B cell (primary cell): ENCODE measurements around the gene LIF. TPM values are rescaled to one million over a fixed set of nuclear protein-coding genes. Genes with fewer than 3 reads are reported as not detected.

ENCODE experiments used
- ATAC-seq: fragments of 200-7000 bp; cut with Tn5 transposase; one replicate; pipeline ENCODE4 v1.10.0; 2021; ENCODE audit warnings: low read depth, mild to moderate bottlenecking, moderate number of reproducible peaks, moderate library complexity
- CTCF ChIA-PET: fragments of 350-600 bp; sonication (Branson Sonifier 250); formaldehyde crosslinking; loops from one replicate; lab custom pipeline; 2021; ENCODE audit warnings: antibody characterized with exemption, inconsistent platforms; lab: Charles Lee
- POLR2A ChIA-PET: fragments of 350-600 bp; sonication (Branson Sonifier 250); formaldehyde crosslinking; loops from one replicate; lab custom pipeline; 2021; ENCODE audit warnings: antibody characterized with exemption; lab: Charles Lee
- DNase-seq: peaks from one replicate; pipeline ENCODE4 v3.0.0; 2013
- H2AFZ ChIP-seq: 2 replicates; pipeline ENCODE4 v1.6.1; 2012; ENCODE audit warnings: mild to moderate bottlenecking, low read depth, low read length; ENCODE audit not compliant: insufficient read depth, poor library complexity, severe bottlenecking
- H3K27ac ChIP-seq, 2 donors: 1 replicate in 1 of 2; 2 replicates in 1 of 2; pipeline ENCODE4 v1.5.1; 2012 to 2013; ENCODE audit warnings: low read length in 2 of 2, mild to moderate bottlenecking in 2 of 2, moderate library complexity in 1 of 2
- H3K27me3 ChIP-seq, 4 experiments: fragments of 200-600 bp in 1 of 4; sonication (generic) in 1 of 4; replicated peaks in 1 of 4; 1 replicate in 2 of 4; 2 replicates in 2 of 4; pipeline versions ENCODE4 v1.6.1 to v1.7.0; 2013 to 2016; ENCODE audit warnings: low read length in 3 of 4, mild to moderate bottlenecking in 2 of 4, mixed read lengths in 1 of 4, moderate library complexity in 1 of 4; ENCODE audit not compliant: insufficient read depth in 4 of 4, control insufficient read depth in 3 of 4; ENCODE audit errors: control extremely low read depth in 1 of 4
- H3K36me3 ChIP-seq, 2 experiments: replicated peaks in 1 of 2; 1 replicate in 1 of 2; 2 replicates in 1 of 2; pipeline versions ENCODE4 v1.6.1 to v1.7.1; 2013; ENCODE audit warnings: low read length in 1 of 2; ENCODE audit not compliant: insufficient read depth in 2 of 2, control insufficient read depth in 1 of 2; ENCODE audit errors: control extremely low read depth in 1 of 2, extremely low read depth in 1 of 2
- H3K4me1 ChIP-seq, 2 donors: fragments of 200-600 bp in 1 of 2; sonication (generic) in 1 of 2; 1 replicate in 1 of 2; 2 replicates in 1 of 2; pipeline versions ENCODE4 v1.5.1 to v1.6.1; 2013 to 2017; ENCODE audit warnings: low read length in 2 of 2; ENCODE audit not compliant: control insufficient read depth in 2 of 2, insufficient read depth in 2 of 2
- H3K4me2 ChIP-seq: replicated peaks from 2 replicates; pipeline ENCODE3; 2012; ENCODE audit warnings: mild to moderate bottlenecking, low read depth, low read length; ENCODE audit not compliant: poor library complexity, severe bottlenecking
- H3K4me3 ChIP-seq, 5 experiments: fragments of 200-600 bp in 1 of 5; sonication (generic) in 1 of 5; 1 replicate in 3 of 5; 2 replicates in 2 of 5; pipeline versions ENCODE4 v1.5.1 to v1.7.0; 2011 to 2016; ENCODE audit warnings: low read length in 4 of 5, mild to moderate bottlenecking in 4 of 5, low read depth in 2 of 5, control low read depth in 1 of 5, moderate library complexity in 1 of 5; ENCODE audit not compliant: insufficient read depth in 1 of 5; ENCODE audit errors: control extremely low read depth in 1 of 5, extremely low read depth in 1 of 5
- H3K79me2 ChIP-seq: fragments of 200-600 bp; sonication (generic); one replicate; pipeline ENCODE4 v1.6.0; 2016; ENCODE audit warnings: low read length; ENCODE audit not compliant: control insufficient read depth, insufficient read depth
- H3K9ac ChIP-seq: fragments of 200-600 bp; sonication (generic); 2 replicates; pipeline ENCODE4 v1.6.1; 2017; ENCODE audit warnings: mild to moderate bottlenecking, low read length, moderate library complexity
- H3K9me3 ChIP-seq, 3 donors: one replicate each; pipeline versions ENCODE4 v1.6.1 to v1.7.1; 2013; ENCODE audit warnings: low read length in 2 of 3; ENCODE audit not compliant: control insufficient read depth in 2 of 3, insufficient read depth in 1 of 3; ENCODE audit errors: control extremely low read depth in 1 of 3
- H4K20me1 ChIP-seq: 2 replicates; pipeline ENCODE4 v1.6.0; 2012; ENCODE audit warnings: mild to moderate bottlenecking, low read length; ENCODE audit not compliant: insufficient read depth, control insufficient read depth, poor library complexity, severe bottlenecking
- H3K27ac Mint-ChIP-seq: one replicate; pipeline ENCODE4 v1.8.0; 2021; ENCODE audit warnings: mixed read lengths
- H3K27me3 Mint-ChIP-seq: one replicate; pipeline ENCODE4 v1.8.0; 2021; ENCODE audit warnings: mixed read lengths
- H3K4me1 Mint-ChIP-seq: one replicate; pipeline ENCODE4 v1.8.0; 2021; ENCODE audit warnings: mixed read lengths
- H3K4me3 Mint-ChIP-seq: one replicate; pipeline ENCODE4 v1.8.0; 2021; ENCODE audit warnings: mixed read lengths
- H3K9me3 Mint-ChIP-seq: one replicate; pipeline ENCODE4 v1.8.0; 2022; ENCODE audit warnings: mixed read lengths; ENCODE audit not compliant: insufficient read depth
- EZH2 ChIP-seq: IDR thresholded peaks from 2 replicates; pipeline ENCODE4 v1.6.1; 2012; ENCODE audit warnings: borderline replicate concordance, low read depth, mild to moderate bottlenecking, moderate library complexity, low read length; ENCODE audit not compliant: insufficient read depth, poor library complexity, severe bottlenecking
- WGBS: methylation state at CpG from one replicate; pipeline ENCODE4 v1.1.5; 2013; ENCODE audit warnings: missing lambda C conversion rate; ENCODE audit not compliant: insufficient coverage; 5-methylcytosine and 5-hydroxymethylcytosine counted together
- intact Hi-C: fragments of 100-400 bp; cut with micrococcal nuclease; formaldehyde crosslinking; loops from one replicate; pipeline ENCODE4 v1.10.0; 2022
- polyA plus RNA-seq: library from polyadenylated mRNA; depleted of rRNA; stranded (reverse); fragments of >200 nt; gene quantifications from 2 replicates; pipeline ENCODE4 v1.2.3, GENCODE V29; 2012
- total RNA-seq, 2 donors: library from RNA; stranded (reverse); fragments of 120-200 nt in 1 of 2; gene quantifications; 1 replicate in 1 of 2; 2 replicates in 1 of 2; pipeline versions ENCODE4 v1.2.3 to v1.2.4, GENCODE V29; 2013 to 2022
- TF ChIP-seq, protein P1 (sequence below): fragments of 200-600 bp; IDR thresholded peaks from one replicate; pipeline ENCODE4 v1.8.0; 2022; ENCODE audit warnings: antibody characterized with exemption, mild to moderate bottlenecking

The LIF gene
- total and polyA plus RNA-seq, 2 donors (not counting 1 experiment from before 2014, with no cell fraction given), result 0.47 TPM; not detected in 1

DNA sequence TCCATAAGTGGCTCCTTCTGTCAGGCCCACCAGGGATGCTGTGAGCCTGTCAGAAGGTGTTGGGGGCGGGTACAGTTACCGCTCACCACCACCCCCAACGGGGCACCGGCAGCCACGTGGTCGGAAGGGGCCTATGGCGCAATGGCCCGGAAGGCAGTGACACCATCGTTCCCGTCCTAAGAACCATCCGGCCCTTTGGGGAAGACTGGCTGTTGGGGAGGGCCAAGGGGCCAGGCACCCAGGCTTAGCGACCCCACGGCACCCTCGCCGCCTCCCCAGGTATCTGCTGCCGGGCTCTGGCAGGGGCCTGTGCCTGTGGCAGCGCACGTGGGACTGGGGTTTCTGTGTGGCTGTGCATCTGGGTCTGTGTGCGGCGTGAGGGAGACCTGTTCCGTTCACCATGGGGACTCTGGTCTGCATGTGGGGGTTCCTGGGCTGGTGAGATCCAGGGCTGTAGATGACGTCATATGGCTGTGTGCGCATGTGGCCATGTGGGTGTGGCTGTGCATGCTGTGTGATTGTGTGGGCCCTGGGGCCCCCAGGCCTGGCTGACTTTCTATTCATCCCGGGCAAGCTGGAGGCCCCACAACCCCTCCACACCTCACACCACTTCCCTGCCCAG is 19.4 kb upstream of the LIF start:
- POLR2A ChIA-PET, result no interaction called here
- Histone ChIP-seq H3K4me1 (peaks cover 20 to 39% of the 10 kb centered on the region in 2 donors), H3K4me3 (peak overlapping the region; percentile 12 to 88 (median 76)), H3K9me3 (no peaks in the 10 kb centered on the region), H3K9ac (peak overlapping the region; percentile 87), H4K20me1 (no peaks in the 10 kb centered on the region), H3K36me3 (peaks cover 1 to 2% of the 10 kb centered on the region in 2 experiments), H2AFZ (peak overlapping the region; percentile 70), H3K27me3 (no peaks in the 10 kb centered on the region), H3K79me2 (peaks cover 14% of the 10 kb centered on the region), H3K27ac (peak overlapping the region; percentile 95 to 97), H3K4me2 (peak overlapping the region; percentile 99)
- ATAC-seq (peak; percentile 75), DNase-seq (peak; percentile 93)
- H3K4me1 Mint-ChIP-seq, result peaks cover 35% of the 10 kb centered on the region
- CTCF ChIA-PET, result interaction anchor here (0.6 kb wide), 1 partner anchor 119 kb away, joined by 4 read pairs; no protein-coding TSS in a partner anchor
- H3K4me3 Mint-ChIP-seq, result peak overlapping the region; percentile 98
- H3K27ac Mint-ChIP-seq, result peak overlapping the region; percentile 97
- WGBS, result under 1% methylated on average over 22 of the region's 24 CpGs
- H3K9me3 Mint-ChIP-seq, result no peaks in the 10 kb centered on the region
- TF ChIP-seq EZH2, result no peak
- TF ChIP-seq, protein P1, sequence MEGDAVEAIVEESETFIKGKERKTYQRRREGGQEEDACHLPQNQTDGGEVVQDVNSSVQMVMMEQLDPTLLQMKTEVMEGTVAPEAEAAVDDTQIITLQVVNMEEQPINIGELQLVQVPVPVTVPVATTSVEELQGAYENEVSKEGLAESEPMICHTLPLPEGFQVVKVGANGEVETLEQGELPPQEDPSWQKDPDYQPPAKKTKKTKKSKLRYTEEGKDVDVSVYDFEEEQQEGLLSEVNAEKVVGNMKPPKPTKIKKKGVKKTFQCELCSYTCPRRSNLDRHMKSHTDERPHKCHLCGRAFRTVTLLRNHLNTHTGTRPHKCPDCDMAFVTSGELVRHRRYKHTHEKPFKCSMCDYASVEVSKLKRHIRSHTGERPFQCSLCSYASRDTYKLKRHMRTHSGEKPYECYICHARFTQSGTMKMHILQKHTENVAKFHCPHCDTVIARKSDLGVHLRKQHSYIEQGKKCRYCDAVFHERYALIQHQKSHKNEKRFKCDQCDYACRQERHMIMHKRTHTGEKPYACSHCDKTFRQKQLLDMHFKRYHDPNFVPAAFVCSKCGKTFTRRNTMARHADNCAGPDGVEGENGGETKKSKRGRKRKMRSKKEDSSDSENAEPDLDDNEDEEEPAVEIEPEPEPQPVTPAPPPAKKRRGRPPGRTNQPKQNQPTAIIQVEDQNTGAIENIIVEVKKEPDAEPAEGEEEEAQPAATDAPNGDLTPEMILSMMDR, result no peak
- H3K27me3 Mint-ChIP-seq, result no peaks in the 10 kb centered on the region
- intact Hi-C loops, result loop anchor here (1.0 to 5.0 kb wide), 5 partner anchors 90 to 1676 kb away; partner anchors contain the start of genes SF3A1, XBP1 and YWHAH

DNA sequence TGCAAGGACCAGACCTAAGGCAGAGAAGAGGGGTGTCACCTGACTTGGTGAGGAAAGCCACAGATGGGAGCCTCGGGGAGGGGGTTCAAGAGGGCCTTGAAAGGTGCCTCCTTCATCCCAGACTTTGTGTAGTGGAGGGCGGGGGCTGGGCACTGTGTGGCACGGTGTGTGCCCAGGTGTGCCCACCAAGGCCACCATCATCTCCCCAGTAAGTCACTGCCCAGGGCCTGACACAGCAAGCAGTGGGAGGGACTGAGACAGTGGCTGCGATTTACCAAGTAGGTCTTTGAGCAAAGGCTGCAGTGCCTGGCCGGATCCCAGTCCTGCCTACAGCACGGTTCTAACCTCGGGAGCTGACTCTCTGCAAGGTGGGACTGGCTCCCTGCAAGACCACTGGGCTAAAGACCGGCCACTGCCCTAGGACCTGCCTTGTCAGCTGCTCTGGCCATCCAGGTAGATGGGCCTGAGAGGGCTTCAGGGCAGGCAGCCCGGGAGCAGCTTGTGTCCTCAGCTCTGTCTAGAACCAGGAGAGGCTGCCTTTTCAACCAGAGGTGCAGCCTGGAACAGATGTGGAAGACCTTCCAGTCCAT is 18.7 kb upstream of the LIF start:
- Mint-ChIP-seq H3K27ac (peak overlapping the region; percentile 97), H3K9me3 (no peaks in the 10 kb centered on the region), H3K4me1 (peaks cover 35% of the 10 kb centered on the region), H3K4me3 (peak overlapping the region; percentile 98), H3K27me3 (no peaks in the 10 kb centered on the region)
- ChIA-PET POLR2A (no interaction called here), CTCF (interaction anchor here (0.7 to 1.3 kb wide), 5 partner anchors 10 to 39 kb away, joined by 3 to 4 read pairs (median 3); no protein-coding TSS in a partner anchor)
- WGBS, result 92% methylated on average over 9 of the region's 9 CpGs
- no peaks in the 10 kb centered on the region for H3K9me3 ChIP-seq
- peaks cover 14% of the 10 kb centered on the region for H3K79me2 ChIP-seq
- H3K9ac ChIP-seq, result peak overlapping the region; percentile 87
- intact Hi-C loops, result loop anchor here (5.0 kb wide), 2 partner anchors 1463 to 1677 kb away; partner anchors contain the start of genes XBP1 and YWHAH
- peak overlapping the region in 4 of 5 experiments; percentile 11 to 88 (median 76) for H3K4me3 ChIP-seq
- no peaks in the 10 kb centered on the region for H3K27me3 ChIP-seq
- TF ChIP-seq, protein P1, result no peak
- no peak for TF ChIP-seq EZH2
- peaks cover 20 to 39% of the 10 kb centered on the region in 2 donors for H3K4me1 ChIP-seq
- peak overlapping the region; percentile 95 to 97 for H3K27ac ChIP-seq
- H3K4me2 ChIP-seq, result peak overlapping the region; percentile 99
- DNase-seq (peak; percentile 22), ATAC-seq (no peak)
- peaks cover 1 to 2% of the 10 kb centered on the region in 2 experiments for H3K36me3 ChIP-seq
- peak overlapping the region; percentile 70 for H2AFZ ChIP-seq
- H4K20me1 ChIP-seq, result no peaks in the 10 kb centered on the region
